Gastrocnemius medialis (tissue), 4 donors: ENCODE results near the gene KCNJ1.

ENCODE experiments used
- POLR2A ChIP-seq, 2 donors: fragments of 450-650 bp; IDR thresholded peaks; one replicate each; pipeline ENCODE4 v1.6.1; 2017; ENCODE audit warnings: antibody characterized with exemption in 2 of 2, mild to moderate bottlenecking in 2 of 2, moderate library complexity in 2 of 2
- TF ChIP-seq, protein P1 (sequence below), 5 experiments: fragments of 450-650 bp in 3 of 5; fragments of 200-600 bp in 2 of 5; sonication (generic) in 2 of 5; IDR thresholded peaks in 4 of 5; conservative IDR thresholded peaks in 1 of 5; 1 replicate in 4 of 5; 2 replicates in 1 of 5; pipeline ENCODE4 v1.5.1; 2016 to 2019; ENCODE audit warnings: antibody characterized with exemption in 5 of 5, mild to moderate bottlenecking in 3 of 5, moderate library complexity in 3 of 5

GRCh38 chr11:128832121-128832497 lies 35.0 kb downstream of the KCNJ1 start:
- TF ChIP-seq, protein P1, sequence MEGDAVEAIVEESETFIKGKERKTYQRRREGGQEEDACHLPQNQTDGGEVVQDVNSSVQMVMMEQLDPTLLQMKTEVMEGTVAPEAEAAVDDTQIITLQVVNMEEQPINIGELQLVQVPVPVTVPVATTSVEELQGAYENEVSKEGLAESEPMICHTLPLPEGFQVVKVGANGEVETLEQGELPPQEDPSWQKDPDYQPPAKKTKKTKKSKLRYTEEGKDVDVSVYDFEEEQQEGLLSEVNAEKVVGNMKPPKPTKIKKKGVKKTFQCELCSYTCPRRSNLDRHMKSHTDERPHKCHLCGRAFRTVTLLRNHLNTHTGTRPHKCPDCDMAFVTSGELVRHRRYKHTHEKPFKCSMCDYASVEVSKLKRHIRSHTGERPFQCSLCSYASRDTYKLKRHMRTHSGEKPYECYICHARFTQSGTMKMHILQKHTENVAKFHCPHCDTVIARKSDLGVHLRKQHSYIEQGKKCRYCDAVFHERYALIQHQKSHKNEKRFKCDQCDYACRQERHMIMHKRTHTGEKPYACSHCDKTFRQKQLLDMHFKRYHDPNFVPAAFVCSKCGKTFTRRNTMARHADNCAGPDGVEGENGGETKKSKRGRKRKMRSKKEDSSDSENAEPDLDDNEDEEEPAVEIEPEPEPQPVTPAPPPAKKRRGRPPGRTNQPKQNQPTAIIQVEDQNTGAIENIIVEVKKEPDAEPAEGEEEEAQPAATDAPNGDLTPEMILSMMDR (IDR thresholded peaks at IDR 0.05 in 4 of 5, conservative IDR thresholded peaks at IDR 0.05 in 1 of 5): no peak
- TF ChIP-seq POLR2A (IDR thresholded peaks at IDR 0.05): no peak
